HG03025 (cell line): ENCODE results near the gene PLLP.
A peak's percentile ranks its signal among the peaks of the same experiment; 100 is the strongest.

ENCODE experiments used
- ATAC-seq: cut with Tn5 transposase; IDR thresholded peaks from one replicate; pipeline ENCODE4 v1.9.1; 2021; ENCODE audit warnings: mild to moderate bottlenecking, moderate library complexity; ENCODE audit not compliant: unreplicated experiment, low FRiP score

The PLLP gene

GRCh38 chr16:57258226-57258909 is 26.1 kb downstream of the PLLP start:
- no peak for ATAC-seq

GRCh38 chr16:57257455-57258070 is 26.9 kb downstream of the PLLP start:
- ATAC-seq = no peak

GRCh38 chr16:57256601-57257395 is 27.7 kb downstream of the PLLP start:
- ATAC-seq = no peak

GRCh38 chr16:57255686-57256415 is 28.6 kb downstream of the PLLP start:
- ATAC-seq = no peak

- no peak for ATAC-seq
Measured at GRCh38 chr16:57253466-57253865, 31.0 kb downstream of the PLLP start.

GRCh38 chr16:57252148-57252721 is 32.2 kb downstream of the PLLP start:
- no peak for ATAC-seq

- ATAC-seq = no peak
Measured at GRCh38 chr16:57251352-57251751, 33.1 kb downstream of the PLLP start.

GRCh38 chr16:57245472-57246113 is 38.9 kb downstream of the PLLP start:
- peak; percentile 18 for ATAC-seq

GRCh38 chr16:57244767-57245471 is 39.6 kb downstream of the PLLP start, which contains the start of gene ARL2BP:
TSS of gene ARL2BP (plus strand) at chr16:57245259. CDS start at chr16:57245368, 109 bp downstream.
- peak; percentile 92 for ATAC-seq

GRCh38 chr16:57244463-57244766 is 40.1 kb downstream of the PLLP start:
- ATAC-seq = peak; percentile 22

GRCh38 chr16:57242650-57243049 is 41.8 kb downstream of the PLLP start:
- ATAC-seq = no peak

- no peak for ATAC-seq
Measured at GRCh38 chr16:57240851-57241250, 43.6 kb downstream of the PLLP start.

GRCh38 chr16:57239107-57239506 is 45.4 kb downstream of the PLLP start:
- no peak for ATAC-seq

GRCh38 chr16:57238682-57239081 is 45.8 kb downstream of the PLLP start:
- ATAC-seq = no peak

GRCh38 chr16:57236022-57236350 is 48.5 kb downstream of the PLLP start:
- no peak for ATAC-seq

- ATAC-seq = no peak
Measured at GRCh38 chr16:57235128-57236021, 49.1 kb downstream of the PLLP start.

- no peak for ATAC-seq
Measured at GRCh38 chr16:57234707-57235092, 49.8 kb downstream of the PLLP start.

GRCh38 chr16:57233944-57234706 is 50.3 kb downstream of the PLLP start:
- no peak for ATAC-seq
